K562 (cell line): ENCODE data around the gene RELL2.

ENCODE experiments used
- ARNT ChIP-seq, 2 experiments: fragments of 450-650 bp; IDR thresholded peaks; 2 replicates each; pipeline ENCODE4 v1.6.1; 2016; ENCODE audit warnings: mild to moderate bottlenecking in 1 of 2
- EP300 ChIP-seq: IDR thresholded peaks from 2 replicates; pipeline ENCODE4 v1.6.1; 2012; ENCODE audit warnings: low read length, improper control_type of control experiment

DNA sequence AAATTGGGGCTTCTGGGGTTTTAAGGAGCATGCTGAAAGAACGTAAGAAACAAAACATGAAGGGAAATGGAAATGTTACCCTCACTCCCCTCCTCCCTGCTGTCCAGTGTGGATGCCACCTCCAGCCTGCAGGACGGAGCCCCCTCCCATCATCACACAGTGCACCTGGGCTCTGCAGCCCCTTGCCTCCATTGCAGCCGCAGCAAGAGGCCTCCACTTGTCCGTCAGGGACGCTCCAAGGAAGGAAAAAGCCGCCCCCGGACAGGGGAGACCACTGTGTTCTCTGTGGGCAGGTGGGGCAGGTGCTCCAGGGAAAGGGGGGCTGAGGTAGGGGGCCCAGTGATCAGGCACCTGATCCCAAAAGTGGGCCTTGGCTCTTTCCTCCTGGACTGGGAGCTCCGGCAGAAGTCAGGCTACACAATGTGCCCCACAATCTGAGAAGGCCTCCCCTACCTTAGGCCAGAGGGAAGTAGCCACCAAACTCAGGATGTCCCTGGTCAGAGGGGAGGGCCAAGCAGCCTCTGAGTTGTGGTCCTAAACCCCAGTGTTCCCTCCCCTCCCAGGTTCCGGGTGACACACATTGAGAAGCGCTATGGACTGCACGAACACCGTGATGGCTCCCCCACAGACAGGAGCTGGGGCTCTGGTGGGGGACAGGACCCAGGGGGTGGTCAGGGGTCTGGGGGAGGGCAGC lies 2.7 kb downstream of the RELL2 start:
- TF ChIP-seq EP300 (no peak), ARNT (IDR thresholded peaks at IDR 0.05) (no peak)
